H9 (cell line): ENCODE data around the gene RELCH. TPM values are rescaled to one million over a fixed set of nuclear protein-coding genes. Genes with fewer than 3 reads are reported as not detected.

Source experiments
- DNase-seq: peaks from one replicate; pipeline ENCODE4 v3.0.0-alpha.2; 2017
- H2AFZ ChIP-seq: one replicate; pipeline ENCODE4 v1.6.1; 2013; ENCODE audit warnings: mild to moderate bottlenecking, low read length, control low read depth, moderate library complexity
- H2AK5ac ChIP-seq: 2 replicates; pipeline ENCODE4 v1.6.1; 2013; ENCODE audit warnings: low read length, control low read depth, mixed read lengths; ENCODE audit not compliant: insufficient read length
- H2BK120ac ChIP-seq: one replicate; pipeline ENCODE4 v1.6.1; 2013; ENCODE audit warnings: low read depth, mild to moderate bottlenecking, low read length, control low read depth, inconsistent platforms; ENCODE audit not compliant: poor library complexity, severe bottlenecking
- H2BK12ac ChIP-seq: 2 replicates; pipeline ENCODE4 v1.6.1; 2013; ENCODE audit warnings: low read length, control low read depth, mixed read lengths, low read depth; ENCODE audit not compliant: insufficient read length
- H2BK15ac ChIP-seq: 2 replicates; pipeline ENCODE4 v1.6.1; 2013; ENCODE audit warnings: low read depth, low read length, control low read depth
- H2BK20ac ChIP-seq: one replicate; pipeline ENCODE4 v1.6.1; 2013; ENCODE audit warnings: low read depth, mild to moderate bottlenecking, low read length, control low read depth, inconsistent platforms; ENCODE audit not compliant: poor library complexity, severe bottlenecking
- H2BK5ac ChIP-seq: 2 replicates; pipeline ENCODE4 v1.6.1; 2013; ENCODE audit warnings: low read length, control low read depth, mixed read lengths; ENCODE audit not compliant: insufficient read length
- H3K14ac ChIP-seq: 2 replicates; pipeline ENCODE4 v1.6.1; 2013; ENCODE audit warnings: low read length, control low read depth; ENCODE audit not compliant: insufficient read depth
- H3K18ac ChIP-seq: 2 replicates; pipeline ENCODE4 v1.6.1; 2013; ENCODE audit warnings: low read depth, mild to moderate bottlenecking, mixed read lengths, low read length, control low read depth; ENCODE audit not compliant: insufficient read length
- H3K23ac ChIP-seq: 2 replicates; pipeline ENCODE4 v1.6.1; 2013; ENCODE audit warnings: low read length, control low read depth, mixed read lengths, low read depth; ENCODE audit not compliant: insufficient read length
- H3K23me2 ChIP-seq: 2 replicates; pipeline ENCODE4 v1.6.1; 2013; ENCODE audit warnings: low read depth, mild to moderate bottlenecking, mixed read lengths, low read length, control low read depth; ENCODE audit not compliant: insufficient read length, poor library complexity, severe bottlenecking
- H3K27ac ChIP-seq: 2 replicates; pipeline ENCODE4 v1.5.1; 2013; ENCODE audit warnings: low read length, control low read depth, mixed read lengths, low read depth; ENCODE audit not compliant: insufficient read length
- H3K27me3 ChIP-seq: 2 replicates; pipeline ENCODE4 v1.6.1; 2013; ENCODE audit warnings: low read length, control low read depth, inconsistent platforms; ENCODE audit not compliant: insufficient read depth
- H3K4ac ChIP-seq: 2 replicates; pipeline ENCODE4 v1.6.1; 2013; ENCODE audit warnings: low read depth, mild to moderate bottlenecking, control low read depth, inconsistent platforms, low read length, moderate library complexity
- H3K4me1 ChIP-seq: 2 replicates; pipeline ENCODE4 v1.6.1; 2013; ENCODE audit warnings: low read length, control low read depth, inconsistent platforms; ENCODE audit not compliant: insufficient read depth
- H3K4me2 ChIP-seq: 2 replicates; pipeline ENCODE4 v1.6.1; 2013; ENCODE audit warnings: low read length, control low read depth, mixed read lengths; ENCODE audit not compliant: insufficient read length, insufficient read depth
- H3K56ac ChIP-seq: 2 replicates; pipeline ENCODE4 v1.6.1; 2013; ENCODE audit warnings: low read depth, mild to moderate bottlenecking, mixed read lengths, low read length, control low read depth; ENCODE audit not compliant: insufficient read length
- H3K79me1 ChIP-seq: 2 replicates; pipeline ENCODE4 v1.6.1; 2013; ENCODE audit warnings: low read depth, mild to moderate bottlenecking, moderate library complexity, low read length, control low read depth, inconsistent platforms; ENCODE audit not compliant: insufficient read depth, poor library complexity, severe bottlenecking
- H3K79me2 ChIP-seq: 2 replicates; pipeline ENCODE4 v1.6.1; 2013; ENCODE audit warnings: low read length, control low read depth, inconsistent platforms; ENCODE audit not compliant: insufficient read depth
- H3K9ac ChIP-seq: 2 replicates; pipeline ENCODE4 v1.6.1; 2013; ENCODE audit warnings: low read length, control low read depth, mixed read lengths; ENCODE audit not compliant: insufficient read length; ENCODE audit errors: extremely low read depth
- H3K9me3 ChIP-seq: one replicate; pipeline ENCODE4 v1.6.1; 2013; ENCODE audit warnings: low read depth, low read length, inconsistent platforms; ENCODE audit not compliant: control insufficient read depth
- H3T11ph ChIP-seq: one replicate; pipeline ENCODE4 v1.6.1; 2013; ENCODE audit warnings: mild to moderate bottlenecking, low read length, control low read depth, inconsistent platforms
- H4K20me1 ChIP-seq: one replicate; pipeline ENCODE4 v1.6.1; 2013; ENCODE audit not compliant: control insufficient read depth, insufficient read length, insufficient read depth
- H4K5ac ChIP-seq: 2 replicates; pipeline ENCODE4 v1.6.1; 2013; ENCODE audit warnings: low read depth, mild to moderate bottlenecking, mixed read lengths, low read length, control low read depth; ENCODE audit not compliant: insufficient read length
- H4K8ac ChIP-seq: replicated peaks from 2 replicates; pipeline ENCODE4 v1.6.1; 2013; ENCODE audit warnings: low read length, control low read depth, mixed read lengths, low read depth; ENCODE audit not compliant: insufficient read length
- H4K91ac ChIP-seq: 2 replicates; pipeline ENCODE4 v1.6.1; 2013; ENCODE audit warnings: low read depth, mild to moderate bottlenecking, moderate library complexity, mixed read lengths, low read length, control low read depth; ENCODE audit not compliant: insufficient read length
- H3K27ac Mint-ChIP-seq, 3 experiments: 2 replicates in 2 of 3; 3 replicates in 1 of 3; pipeline ENCODE4 v1.8.0; 2020 to 2021; ENCODE audit warnings: mixed read lengths in 3 of 3, mild to moderate bottlenecking in 1 of 3, moderate library complexity in 1 of 3
- H3K27me3 Mint-ChIP-seq: 2 replicates; pipeline ENCODE4 v1.8.0; 2021; ENCODE audit warnings: low read depth, mild to moderate bottlenecking, moderate library complexity, mixed read lengths
- H3K36me3 Mint-ChIP-seq, 3 experiments: 2 replicates in 2 of 3; 3 replicates in 1 of 3; pipeline ENCODE4 v1.8.0; 2020 to 2021; ENCODE audit warnings: low read depth in 3 of 3, mixed read lengths in 3 of 3; ENCODE audit not compliant: insufficient read depth in 1 of 3
- H3K4me1 Mint-ChIP-seq, 2 experiments: 2 replicates each; pipeline ENCODE4 v1.8.0; 2020; ENCODE audit warnings: mixed read lengths in 2 of 2
- H3K4me3 Mint-ChIP-seq, 2 experiments: 2 replicates in 1 of 2; 3 replicates in 1 of 2; pipeline ENCODE4 v1.8.0; 2020 to 2021; ENCODE audit warnings: mild to moderate bottlenecking in 2 of 2, mixed read lengths in 2 of 2, moderate library complexity in 1 of 2
- H3K9me3 Mint-ChIP-seq, 2 experiments: 2 replicates in 1 of 2; 3 replicates in 1 of 2; pipeline ENCODE4 v1.8.0; 2020; ENCODE audit warnings: mild to moderate bottlenecking in 2 of 2, mixed read lengths in 2 of 2, moderate library complexity in 1 of 2
- CTCF ChIP-seq: fragments of 200-600 bp; sonication (generic); conservative IDR thresholded peaks from 3 replicates; pipeline ENCODE4 v1.8.0; 2021; ENCODE audit warnings: antibody characterized with exemption, mild to moderate bottlenecking
- WGBS: extraction: QIAGEN DNeasy Blood & Tissue Kit; methylation state at CpG from one replicate; pipeline ENCODE4 v1.1.7; 2013; ENCODE audit warnings: missing lambda C conversion rate, low lambda C conversion rate, mixed read lengths; ENCODE audit not compliant: insufficient read length; ENCODE audit errors: extremely low coverage; 5-methylcytosine and 5-hydroxymethylcytosine counted together
- total RNA-seq: library from RNA; stranded (reverse); gene quantifications from 2 replicates; pipeline ENCODE4 v1.2.1, GENCODE V29; 2021

The RELCH gene
- total RNA-seq, 1 experiment from 2014 or later = 32.3 TPM

- H3K4me1 ChIP-seq = no peaks in the 10 kb centered on the region
- H2AK5ac ChIP-seq = no peak overlapping the region
- no peak overlapping the region for H2BK12ac ChIP-seq
- no peaks in the 10 kb centered on the region for H3K79me1 ChIP-seq
- no peak for TF ChIP-seq CTCF
- H3K9ac ChIP-seq = no peak overlapping the region
- H3K23me2 ChIP-seq = no peaks in the 10 kb centered on the region
- WGBS = no CpG with 5 or more reads among the region's 1 CpG
- H3K27me3 ChIP-seq = no peaks in the 10 kb centered on the region
- H3K18ac ChIP-seq = no peak overlapping the region
- no peaks in the 10 kb centered on the region for H3K9me3 Mint-ChIP-seq
- no peak overlapping the region for H3K23ac ChIP-seq
- H3K56ac ChIP-seq = no peak overlapping the region
- H2BK120ac ChIP-seq = no peak overlapping the region
- no peak overlapping the region for H4K8ac ChIP-seq
- H4K5ac ChIP-seq = no peak overlapping the region
- H4K20me1 ChIP-seq = no peaks in the 10 kb centered on the region
- no peaks in the 10 kb centered on the region for H3K27me3 Mint-ChIP-seq
- H3K27ac ChIP-seq = no peak overlapping the region
- peaks cover 3 to 9% of the 10 kb centered on the region in 2 experiments; a peak in 3 of 4 replicates for H3K4me1 Mint-ChIP-seq
- no peaks in the 10 kb centered on the region for H3K9me3 ChIP-seq
- H3K4me2 ChIP-seq = no peak overlapping the region
- no peak overlapping the region for H2BK5ac ChIP-seq
- no peak overlapping the region for H3T11ph ChIP-seq
- peaks cover 1 to 26% (median 19%) of the 10 kb centered on the region in 3 experiments; a peak in 5 of 7 replicates for H3K36me3 Mint-ChIP-seq
- H3K4ac ChIP-seq = no peak overlapping the region
- no peak overlapping the region for H3K4me3 Mint-ChIP-seq
- no peak overlapping the region for H2BK20ac ChIP-seq
- no peak overlapping the region for H2BK15ac ChIP-seq
- DNase-seq = no peak
- no peak overlapping the region for H2AFZ ChIP-seq
- H3K14ac ChIP-seq = no peak overlapping the region
- H3K27ac Mint-ChIP-seq = no peak overlapping the region
- H3K79me2 ChIP-seq = no peaks in the 10 kb centered on the region
- H4K91ac ChIP-seq = no peak overlapping the region
These were observed 93.7 kb downstream of the RELCH start for GRCh38 chr18:62280786-62281185.
